A549 (cell line): ENCODE measurements around the gene DIS3L2. TPM values are rescaled to one million over a fixed set of nuclear protein-coding genes. Genes with fewer than 3 reads are reported as not detected.

Experiments used
- ATAC-seq, 2 experiments: fragments of 200-7000 bp in 1 of 2; fragments of >200 bp in 1 of 2; cut with Nextera tagmentation in 1 of 2; cut with Tn5 transposase in 1 of 2; 3 replicates each; pipeline versions ENCODE4 v1.8.0 to v1.9.1; 2018 to 2020; ENCODE audit warnings: mild to moderate bottlenecking in 1 of 2, moderate library complexity in 1 of 2
- CTCF ChIA-PET: fragments of 300-600 bp; sonication (Branson Sonifier 250); formaldehyde crosslinking; extraction: SDS; loops from one replicate; lab custom pipeline; 2021; ENCODE audit warnings: antibody characterized with exemption, inconsistent platforms; lab: Yijun Ruan, JAX
- POLR2A ChIA-PET: fragments of 350-600 bp; formaldehyde crosslinking; extraction: SDS; loops from one replicate; lab custom pipeline; 2021; ENCODE audit warnings: antibody characterized with exemption, inconsistent platforms; lab: Yijun Ruan, JAX
- DNase-seq, 2 experiments: peaks; one replicate each; pipeline versions ENCODE4 v3.0.0 to v3.0.0-alpha.2; 2011 to 2016; ENCODE audit warnings: low read depth in 1 of 2, low spot score in 1 of 2
- FAIRE-seq: peaks from 2 replicates; lab custom pipeline; 2011; peaks lifted over from hg19 to GRCh38; lab: Jason Lieb, UNC
- H3K27ac ChIP-seq, 2 experiments: fragments of >200 bp; sonication (Bioruptor Twin); formaldehyde crosslinking; 3 replicates each; pipeline ENCODE4 v1.5.1; 2016 to 2017
- H3K4me1 ChIP-seq: fragments of >200 bp; sonication (Bioruptor Twin); formaldehyde crosslinking; 3 replicates; pipeline ENCODE4 v1.6.1; 2016
- H3K4me2 ChIP-seq: fragments of >200 bp; sonication (Bioruptor Twin); formaldehyde crosslinking; 3 replicates; pipeline ENCODE4 v1.6.1; 2016
- H3K4me3 ChIP-seq: fragments of >200 bp; sonication (Bioruptor Twin); formaldehyde crosslinking; 3 replicates; pipeline ENCODE4 v1.5.1; 2016
- H3K9me3 ChIP-seq: fragments of >200 bp; sonication (Bioruptor Twin); formaldehyde crosslinking; 3 replicates; pipeline ENCODE4 v1.6.1; 2016
- CBX2 ChIP-seq: fragments of 200-600 bp; sonication (generic); IDR thresholded peaks from 2 replicates; pipeline ENCODE4 v1.6.1; 2016; ENCODE audit warnings: low read depth, mild to moderate bottlenecking, borderline replicate concordance
- CBX8 ChIP-seq: fragments of 200-600 bp; sonication (generic); IDR thresholded peaks from 2 replicates; pipeline ENCODE4 v1.6.1; 2016
- EHF ChIP-seq: fragments of 250-450 bp; sonication (Bioruptor Pico); IDR thresholded peaks from 2 replicates; pipeline ENCODE4 v1.5.0; 2020; ENCODE audit warnings: mild to moderate bottlenecking
- EHMT2 ChIP-seq: fragments of 200-600 bp; sonication (generic); IDR thresholded peaks from 2 replicates; pipeline ENCODE4 v1.6.1; 2016; ENCODE audit warnings: antibody characterized with exemption, low read depth, mild to moderate bottlenecking, moderate library complexity
- ESRRA ChIP-seq: fragments of 150-350 bp; IDR thresholded peaks from 2 replicates; pipeline ENCODE4 v1.6.1; 2014; ENCODE audit warnings: mild to moderate bottlenecking, low read length, borderline replicate concordance
- FOSL2 ChIP-seq, 2 experiments: fragments of 450-650 bp in 1 of 2; fragments of >200 bp in 1 of 2; sonication (Bioruptor Twin) in 1 of 2; formaldehyde crosslinking; IDR thresholded peaks; 2 replicates each; pipeline versions ENCODE4 v1.5.0 to v1.6.1; 2016 to 2020; ENCODE audit warnings: mild to moderate bottlenecking in 1 of 2, moderate library complexity in 1 of 2
- HEYL ChIP-seq: fragments of 250-450 bp; sonication (Bioruptor Pico); IDR thresholded peaks from 2 replicates; pipeline ENCODE4 v1.8.0; 2021; ENCODE audit warnings: mild to moderate bottlenecking, moderate library complexity
- HOXB5 ChIP-seq: fragments of 250-450 bp; sonication (Bioruptor Pico); IDR thresholded peaks from 2 replicates; pipeline ENCODE4 v1.5.0; 2020; ENCODE audit warnings: mild to moderate bottlenecking, moderate library complexity
- JUNB ChIP-seq: fragments of >200 bp; sonication (Bioruptor Twin); formaldehyde crosslinking; IDR thresholded peaks from 2 replicates; pipeline ENCODE4 v1.6.1; 2016
- KDM1A ChIP-seq: fragments of 200-600 bp; sonication (generic); IDR thresholded peaks from 2 replicates; pipeline ENCODE4 v1.6.1; 2016; ENCODE audit warnings: low read depth, mild to moderate bottlenecking
- MAFK ChIP-seq: fragments of 450-650 bp; IDR thresholded peaks from 2 replicates; pipeline ENCODE4 v1.6.1; 2014; ENCODE audit not compliant: partially characterized antibody
- MYC ChIP-seq: IDR thresholded peaks from 2 replicates; pipeline ENCODE4 v1.6.1; 2012; ENCODE audit warnings: mild to moderate bottlenecking, inconsistent platforms, low read length, improper control_type of control experiment, borderline replicate concordance
- NPAS2 ChIP-seq: fragments of 250-450 bp; sonication (Bioruptor Pico); IDR thresholded peaks from 2 replicates; pipeline ENCODE4 v1.8.0; 2022; ENCODE audit warnings: mild to moderate bottlenecking, moderate library complexity, borderline replicate concordance
- RAD21 ChIP-seq, 2 experiments: fragments of >200 bp in 1 of 2; sonication (Bioruptor Twin) in 1 of 2; formaldehyde crosslinking in 1 of 2; IDR thresholded peaks in 1 of 2; conservative IDR thresholded peaks in 1 of 2; 2 replicates in 1 of 2; 3 replicates in 1 of 2; pipeline ENCODE4 v1.6.1; 2012 to 2018; ENCODE audit warnings: inconsistent platforms in 1 of 2
- ZC3H11A ChIP-seq: fragments of 450-650 bp; IDR thresholded peaks from 2 replicates; pipeline ENCODE4 v1.6.1; 2014; ENCODE audit warnings: antibody characterized with exemption, mild to moderate bottlenecking
- ZSCAN20 ChIP-seq: fragments of 250-450 bp; sonication (Bioruptor Pico); IDR thresholded peaks from 2 replicates; pipeline ENCODE4 v1.8.0; 2022; ENCODE audit warnings: mild to moderate bottlenecking, moderate library complexity
- WGBS: methylation state at CpG from one replicate; pipeline ENCODE4 v1.1.6; 2017; ENCODE audit errors: missing lambda C conversion rate; 5-methylcytosine and 5-hydroxymethylcytosine counted together
- polyA plus RNA-seq, 4 experiments: library from polyadenylated mRNA; depleted of rRNA in 3 of 4; stranded (reverse); fragments of >200 nt; fragmentation: RNase III in 1 of 4; extraction: RNeasy Plus Mini Kit Qiagen cat#74134 plus additional on column Dnase treatment in 1 of 4; gene quantifications; 2 replicates in 3 of 4; 3 replicates in 1 of 4; pipeline ENCODE4 v1.2.3, GENCODE V29; 2011 to 2017
- TF ChIP-seq, protein P1 (sequence below): IDR thresholded peaks from 2 replicates; pipeline ENCODE4 v1.6.1; 2012
- TF ChIP-seq, protein P2 (sequence below): fragments of 450-650 bp; IDR thresholded peaks from 2 replicates; pipeline ENCODE4 v1.6.1; 2014; ENCODE audit warnings: antibody characterized with exemption
- TF ChIP-seq, protein P3 (sequence below): fragments of >200 bp; sonication (Bioruptor Twin); formaldehyde crosslinking; IDR thresholded peaks from 2 replicates; pipeline ENCODE4 v1.6.1; 2016
- TF ChIP-seq, protein P4 (sequence below): fragments of >200 bp; sonication (Bioruptor Twin); formaldehyde crosslinking; IDR thresholded peaks from 3 replicates; pipeline ENCODE4 v1.6.1; 2016

The DIS3L2 gene
- polyA plus RNA-seq, 2 of the 4 experiments (the other 2 are of a cell fraction): 14.9 to 15.4 TPM

DNA sequence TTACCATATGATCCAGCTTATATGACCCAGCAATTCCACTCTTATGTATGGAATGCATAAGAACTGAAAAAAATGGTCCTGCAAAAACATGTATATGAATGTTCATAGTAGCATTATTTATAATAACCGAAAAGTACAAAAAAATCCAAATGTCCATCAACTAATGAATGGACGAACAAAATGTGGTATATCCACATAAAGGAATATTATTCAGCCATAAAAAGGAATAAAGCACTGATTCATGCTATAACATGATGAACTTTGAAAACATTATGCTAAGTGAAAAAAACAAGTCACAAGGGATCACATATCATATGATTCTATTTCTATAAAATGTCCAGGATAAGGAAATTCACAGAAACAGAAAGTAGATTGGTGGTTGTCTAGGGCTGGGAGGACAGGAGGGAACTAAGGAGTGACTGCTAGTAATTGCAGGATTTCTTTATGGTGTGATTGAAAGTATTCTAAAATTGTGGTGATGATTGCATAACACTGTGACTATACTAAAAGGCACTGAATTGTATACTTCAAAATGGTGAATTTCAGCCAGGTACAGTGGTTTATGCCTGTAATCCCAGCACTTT, 10.0 kb upstream of the DIS3L2 start (continued):
- TF ChIP-seq ZC3H11A (no peak), CBX8 (no peak), EHMT2 (no peak), CBX2 (no peak), MAFK (no peak), HOXB5 (CRISPR knock-in tag) (no peak)
- TF ChIP-seq, protein P1, sequence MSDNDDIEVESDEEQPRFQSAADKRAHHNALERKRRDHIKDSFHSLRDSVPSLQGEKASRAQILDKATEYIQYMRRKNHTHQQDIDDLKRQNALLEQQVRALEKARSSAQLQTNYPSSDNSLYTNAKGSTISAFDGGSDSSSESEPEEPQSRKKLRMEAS: no peak
- TF ChIP-seq, all 56 proteins: peak for 0

DNA sequence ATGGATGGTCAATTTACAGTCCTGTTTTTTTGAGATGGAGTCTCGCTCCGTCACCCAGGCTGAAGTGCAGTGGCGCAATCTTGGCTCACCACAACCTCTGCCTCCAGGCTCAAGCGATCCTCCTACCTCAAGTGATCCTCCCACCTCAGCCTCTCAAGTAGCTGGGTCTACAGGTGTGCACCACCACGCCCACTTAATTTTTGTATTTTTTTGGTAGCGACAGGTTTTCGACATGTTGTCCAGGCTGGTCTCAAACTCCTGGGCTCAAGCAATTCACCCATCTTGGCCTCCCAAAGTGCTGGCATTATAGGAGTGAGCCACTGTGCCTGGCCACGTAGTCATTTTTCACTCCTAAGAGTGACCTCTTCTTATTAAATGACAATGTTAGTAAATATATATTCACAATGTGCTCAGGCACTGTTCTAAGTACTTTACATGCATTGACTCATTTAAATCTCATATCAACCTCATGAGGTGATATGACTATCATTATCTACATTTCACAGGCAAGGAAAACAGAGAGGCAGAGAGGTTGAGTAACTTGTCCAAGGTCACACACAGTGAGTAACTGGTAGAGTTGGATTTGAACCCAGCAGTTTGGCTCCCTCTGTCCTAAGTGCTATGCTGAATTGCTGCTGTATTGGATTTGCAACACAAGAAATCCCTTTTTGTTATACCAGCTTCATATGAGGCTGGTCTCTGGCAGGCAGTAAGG, 5.6 kb upstream of the DIS3L2 start:
- WGBS: 84% methylated on average over 8 of the region's 8 CpGs
- TF ChIP-seq, protein P2, sequence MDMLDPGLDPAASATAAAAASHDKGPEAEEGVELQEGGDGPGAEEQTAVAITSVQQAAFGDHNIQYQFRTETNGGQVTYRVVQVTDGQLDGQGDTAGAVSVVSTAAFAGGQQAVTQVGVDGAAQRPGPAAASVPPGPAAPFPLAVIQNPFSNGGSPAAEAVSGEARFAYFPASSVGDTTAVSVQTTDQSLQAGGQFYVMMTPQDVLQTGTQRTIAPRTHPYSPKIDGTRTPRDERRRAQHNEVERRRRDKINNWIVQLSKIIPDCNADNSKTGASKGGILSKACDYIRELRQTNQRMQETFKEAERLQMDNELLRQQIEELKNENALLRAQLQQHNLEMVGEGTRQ: no peak
- TF ChIP-seq JUNB (no peak), HEYL (CRISPR knock-in tag) (no peak), FOSL2 (IDR thresholded peaks at IDR 0.05) (no peak), FOSL2 (CRISPR knock-in tag; IDR thresholded peaks at IDR 0.05) (no peak), ZC3H11A (no peak), ZSCAN20 (CRISPR knock-in tag) (no peak), HOXB5 (CRISPR knock-in tag) (no peak), RAD21 (conservative IDR thresholded peaks at IDR 0.05 in 1 of 2, IDR thresholded peaks at IDR 0.05 in 1 of 2) (no peak), EHF (CRISPR knock-in tag) (no peak), MYC (no peak), KDM1A (no peak), ESRRA (no peak), NPAS2 (CRISPR knock-in tag) (no peak)
- TF ChIP-seq, protein P3, sequence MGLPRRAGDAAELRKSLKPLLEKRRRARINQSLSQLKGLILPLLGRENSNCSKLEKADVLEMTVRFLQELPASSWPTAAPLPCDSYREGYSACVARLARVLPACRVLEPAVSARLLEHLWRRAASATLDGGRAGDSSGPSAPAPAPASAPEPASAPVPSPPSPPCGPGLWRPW: no peak
- TF ChIP-seq, protein P4, sequence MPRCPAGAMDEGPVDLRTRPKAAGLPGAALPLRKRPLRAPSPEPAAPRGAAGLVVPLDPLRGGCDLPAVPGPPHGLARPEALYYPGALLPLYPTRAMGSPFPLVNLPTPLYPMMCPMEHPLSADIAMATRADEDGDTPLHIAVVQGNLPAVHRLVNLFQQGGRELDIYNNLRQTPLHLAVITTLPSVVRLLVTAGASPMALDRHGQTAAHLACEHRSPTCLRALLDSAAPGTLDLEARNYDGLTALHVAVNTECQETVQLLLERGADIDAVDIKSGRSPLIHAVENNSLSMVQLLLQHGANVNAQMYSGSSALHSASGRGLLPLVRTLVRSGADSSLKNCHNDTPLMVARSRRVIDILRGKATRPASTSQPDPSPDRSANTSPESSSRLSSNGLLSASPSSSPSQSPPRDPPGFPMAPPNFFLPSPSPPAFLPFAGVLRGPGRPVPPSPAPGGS: no peak
- Histone ChIP-seq H3K4me1 (peaks cover 5% of the 10 kb centered on the region; the same call in 2 of the 3 replicates), H3K4me3 (no peak overlapping the region), H3K27ac (no peak overlapping the region), H3K4me2 (no peak overlapping the region), H3K9me3 (peaks cover 8% of the 10 kb centered on the region; the same call in 1 of the 3 replicates)
- ChIA-PET POLR2A (no interaction called here), CTCF (interaction anchor here (1.3 kb wide), 1 partner anchor 30 kb away, joined by 3 read pairs; no protein-coding TSS in a partner anchor)
- FAIRE-seq (no peak), ATAC-seq (no peak), DNase-seq (no peak)
